Stimulated activated naive B cell treated with anti-CD40 and anti-IgM and Interleukin-4, amounts not matched to agents 10 μg/mL and 1 μg/mL and 100 μg/mL, for 72 hours (primary cell): ENCODE measurements around the gene SSH3.

Source experiments
- ATAC-seq, 2 donors: fragments of 150-1000 bp; cut with Tn5 transposase; replicated peaks; 2 replicates each; pipeline ENCODE4 v1.10.0; 2021; ENCODE audit warnings: moderate library complexity in 1 of 2
- DNase-seq: peaks from one replicate; pipeline ENCODE4 v3.0.0; 2021
- H3K27ac Mint-ChIP-seq: one replicate; pipeline ENCODE4 v1.8.0; 2022; ENCODE audit warnings: mild to moderate bottlenecking, mixed read lengths
- H3K27me3 Mint-ChIP-seq, 2 donors: one replicate each; pipeline ENCODE4 v1.8.0; 2022; ENCODE audit warnings: mixed read lengths in 2 of 2
- H3K36me3 Mint-ChIP-seq, 2 donors: one replicate each; pipeline ENCODE4 v1.8.0; 2022; ENCODE audit warnings: mixed read lengths in 2 of 2, mild to moderate bottlenecking in 1 of 2
- H3K4me1 Mint-ChIP-seq, 2 donors: one replicate each; pipeline ENCODE4 v1.8.0; 2022; ENCODE audit warnings: mixed read lengths in 2 of 2, mild to moderate bottlenecking in 1 of 2
- H3K4me3 Mint-ChIP-seq, 2 donors: one replicate each; pipeline ENCODE4 v1.8.0; 2022; ENCODE audit warnings: mild to moderate bottlenecking in 2 of 2, mixed read lengths in 2 of 2, moderate library complexity in 1 of 2
- H3K9me3 Mint-ChIP-seq, 2 donors: one replicate each; pipeline ENCODE4 v1.8.0; 2022; ENCODE audit warnings: mixed read lengths in 2 of 2, mild to moderate bottlenecking in 1 of 2

Gene SSH3

GRCh38 chr11:67264877-67265632 lies 38.3 kb upstream of the SSH3 start:
- Mint-ChIP-seq H3K9me3 (no peaks in the 10 kb centered on the region), H3K27ac (peak overlapping the region; percentile 81), H3K4me1 (peaks cover 46 to 82% of the 10 kb centered on the region in 2 donors), H3K36me3 (peaks cover 17 to 30% of the 10 kb centered on the region in 2 donors), H3K4me3 (peak overlapping the region; percentile 0 to 52), H3K27me3 (no peaks in the 10 kb centered on the region)
- ATAC-seq (no peak), DNase-seq (no peak)

GRCh38 chr11:67265633-67266448 lies 37.5 kb upstream of the SSH3 start:
- H3K4me1 Mint-ChIP-seq, result peaks cover 52 to 84% of the 10 kb centered on the region in 2 donors
- peak overlapping the region; percentile 93 for H3K27ac Mint-ChIP-seq
- peak overlapping the region; percentile 82 to 87 for H3K4me3 Mint-ChIP-seq
- no peaks in the 10 kb centered on the region for H3K27me3 Mint-ChIP-seq
- DNase-seq, result peak; percentile 67
- H3K9me3 Mint-ChIP-seq, result no peaks in the 10 kb centered on the region
- ATAC-seq, result peak; percentile 46 to 54
- H3K36me3 Mint-ChIP-seq, result peaks cover 25 to 38% of the 10 kb centered on the region in 2 donors

DNA sequence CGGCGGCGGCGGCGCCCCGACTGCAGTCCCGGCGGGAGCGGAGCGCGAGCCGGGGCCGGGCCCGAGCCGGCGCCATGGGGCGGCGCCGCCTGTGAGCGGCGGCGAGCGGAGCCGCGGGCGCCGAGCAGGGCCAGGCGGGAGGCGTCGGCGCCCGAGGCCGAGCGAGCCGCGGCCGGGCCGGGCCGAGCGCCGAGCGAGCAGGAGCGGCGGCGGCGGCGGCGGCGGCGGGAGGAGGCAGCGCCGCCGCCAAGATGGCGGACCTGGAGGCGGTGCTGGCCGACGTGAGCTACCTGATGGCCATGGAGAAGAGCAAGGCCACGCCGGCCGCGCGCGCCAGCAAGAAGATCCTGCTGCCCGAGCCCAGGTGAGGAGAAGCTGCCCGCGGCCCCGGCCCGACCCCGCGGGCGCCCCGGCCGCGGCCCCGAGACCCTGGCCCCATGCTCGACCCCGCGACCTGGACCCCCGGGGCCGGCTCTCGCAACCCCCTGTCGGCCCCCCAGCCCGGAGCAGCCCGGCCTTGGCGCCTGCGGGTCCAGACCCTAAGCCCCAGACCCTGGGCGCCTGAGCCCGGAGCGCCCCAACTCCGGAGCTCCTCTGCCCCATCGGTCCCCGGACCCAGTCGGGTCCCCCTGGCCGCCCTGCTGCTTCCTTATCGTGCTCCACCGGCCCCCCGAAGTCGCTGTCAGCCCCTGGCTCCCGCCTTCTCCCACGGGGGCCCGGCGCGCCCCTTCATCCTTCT lies 36.7 kb upstream of the SSH3 start, which contains the start of gene GRK2:
TSS of gene GRK2 (plus strand) at position 25 of the 739 bp plus-strand sequence. CDS start at position 252, 227 bp downstream.
- Mint-ChIP-seq H3K27ac (peak within 1 kb of the TSS; percentile 99), H3K4me3 (peak within 1 kb of the TSS; percentile 93 to 99), H3K36me3 (peaks cover 29 to 45% of the 10 kb centered on the region in 2 donors), H3K9me3 (no peaks in the 10 kb centered on the region), H3K4me1 (peaks cover 57 to 87% of the 10 kb centered on the region in 2 donors), H3K27me3 (no peaks in the 10 kb centered on the region)
- peak; percentile 22 to 24 for ATAC-seq
- DNase-seq, result no peak

- ATAC-seq (peak; percentile 0 to 2), DNase-seq (no peak)
- no peaks in the 10 kb centered on the region for H3K27me3 Mint-ChIP-seq
- peaks cover 61 to 88% of the 10 kb centered on the region in 2 donors for H3K4me1 Mint-ChIP-seq
- no peaks in the 10 kb centered on the region for H3K9me3 Mint-ChIP-seq
- peak overlapping the region; percentile 99 for H3K27ac Mint-ChIP-seq
- H3K4me3 Mint-ChIP-seq, result peak overlapping the region; percentile 93 to 99
- H3K36me3 Mint-ChIP-seq, result peaks cover 29 to 47% of the 10 kb centered on the region in 2 donors
Observed at GRCh38 chr11:67267188-67268080, 35.9 kb upstream of the SSH3 start.

DNA sequence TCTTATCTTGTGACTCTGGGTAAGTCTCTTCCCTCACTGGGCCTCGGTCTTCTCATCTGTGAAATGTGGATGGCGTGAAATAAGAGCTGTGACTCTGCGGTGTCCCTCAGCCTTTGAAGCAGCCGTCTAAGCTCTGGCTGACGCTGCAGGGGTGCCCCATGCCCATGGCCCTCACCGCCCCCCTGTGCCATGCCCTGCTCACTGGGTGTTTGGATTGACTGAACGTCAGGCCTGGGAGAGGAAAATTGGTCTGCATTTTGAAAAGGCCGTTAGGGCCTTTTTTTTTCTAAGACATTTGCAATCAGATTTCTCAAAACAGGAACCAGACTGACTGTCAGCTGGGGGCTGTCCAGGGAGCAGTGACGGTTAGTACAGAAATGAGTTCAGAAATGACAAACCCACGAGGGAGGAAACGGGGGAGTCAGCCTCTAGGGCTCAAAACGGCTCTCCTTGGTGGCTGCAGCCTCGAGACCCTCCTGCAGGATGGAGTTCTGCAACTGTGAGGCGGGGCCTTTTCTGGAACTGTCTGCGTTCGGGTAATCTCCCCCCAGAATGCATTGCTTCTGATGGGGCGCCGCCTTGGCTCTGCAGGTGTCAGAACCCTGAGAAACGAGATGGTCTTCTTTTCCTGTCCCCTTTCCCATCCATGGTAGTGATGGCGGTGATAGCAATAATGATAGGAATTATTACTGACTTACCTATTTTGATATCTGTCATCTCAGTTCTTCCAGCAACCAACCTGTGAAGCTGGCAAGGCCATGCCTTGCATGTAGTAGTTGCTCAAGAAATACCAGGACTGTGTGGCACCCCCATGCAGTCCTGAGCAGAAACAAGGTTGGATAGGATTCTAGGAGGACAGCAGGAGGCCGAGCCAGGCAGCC lies 35.0 kb upstream of the SSH3 start:
- Mint-ChIP-seq H3K9me3 (no peaks in the 10 kb centered on the region), H3K27me3 (no peaks in the 10 kb centered on the region), H3K27ac (peak overlapping the region; percentile 99), H3K4me1 (peaks cover 62 to 88% of the 10 kb centered on the region in 2 donors), H3K4me3 (peak overlapping the region; percentile 93 to 99), H3K36me3 (peaks cover 29 to 51% of the 10 kb centered on the region in 2 donors)
- ATAC-seq (peak; percentile 75 to 77), DNase-seq (peak; percentile 86)

GRCh38 chr11:67268962-67269268 lies 34.4 kb upstream of the SSH3 start:
- Mint-ChIP-seq H3K36me3 (peaks cover 29 to 52% of the 10 kb centered on the region in 2 donors), H3K4me3 (peak overlapping the region; percentile 93 to 99), H3K27ac (peak overlapping the region; percentile 99), H3K27me3 (no peaks in the 10 kb centered on the region), H3K9me3 (no peaks in the 10 kb centered on the region), H3K4me1 (peaks cover 65 to 91% of the 10 kb centered on the region in 2 donors)
- ATAC-seq, result no peak
- DNase-seq, result no peak

- H3K4me1 Mint-ChIP-seq, result peaks cover 65 to 91% of the 10 kb centered on the region in 2 donors
- H3K27ac Mint-ChIP-seq, result peak overlapping the region; percentile 92
- no peak for DNase-seq
- peaks cover 32 to 57% of the 10 kb centered on the region in 2 donors for H3K36me3 Mint-ChIP-seq
- H3K27me3 Mint-ChIP-seq, result no peaks in the 10 kb centered on the region
- H3K4me3 Mint-ChIP-seq, result peak overlapping the region; percentile 93 to 99
- H3K9me3 Mint-ChIP-seq, result no peaks in the 10 kb centered on the region
- no peak for ATAC-seq
Observed at GRCh38 chr11:67269401-67270255, 33.7 kb upstream of the SSH3 start.

GRCh38 chr11:67270256-67271204 lies 32.8 kb upstream of the SSH3 start:
- ATAC-seq, result no peak
- H3K4me3 Mint-ChIP-seq, result peak overlapping the region; percentile 93 to 99
- no peaks in the 10 kb centered on the region for H3K9me3 Mint-ChIP-seq
- H3K36me3 Mint-ChIP-seq, result peaks cover 38 to 61% of the 10 kb centered on the region in 2 donors
- peaks cover 67 to 91% of the 10 kb centered on the region in 2 donors for H3K4me1 Mint-ChIP-seq
- H3K27me3 Mint-ChIP-seq, result no peaks in the 10 kb centered on the region
- DNase-seq, result no peak
- H3K27ac Mint-ChIP-seq, result peak overlapping the region; percentile 92

- ATAC-seq (no peak), DNase-seq (no peak)
- H3K9me3 Mint-ChIP-seq, result no peaks in the 10 kb centered on the region
- H3K27ac Mint-ChIP-seq, result peak overlapping the region; percentile 92
- peak overlapping the region; percentile 93 to 99 for H3K4me3 Mint-ChIP-seq
- H3K27me3 Mint-ChIP-seq, result no peaks in the 10 kb centered on the region
- H3K36me3 Mint-ChIP-seq, result peaks cover 45 to 67% of the 10 kb centered on the region in 2 donors
- H3K4me1 Mint-ChIP-seq, result peaks cover 67 to 91% of the 10 kb centered on the region in 2 donors
Observed at GRCh38 chr11:67271205-67271540, 32.2 kb upstream of the SSH3 start.

DNA sequence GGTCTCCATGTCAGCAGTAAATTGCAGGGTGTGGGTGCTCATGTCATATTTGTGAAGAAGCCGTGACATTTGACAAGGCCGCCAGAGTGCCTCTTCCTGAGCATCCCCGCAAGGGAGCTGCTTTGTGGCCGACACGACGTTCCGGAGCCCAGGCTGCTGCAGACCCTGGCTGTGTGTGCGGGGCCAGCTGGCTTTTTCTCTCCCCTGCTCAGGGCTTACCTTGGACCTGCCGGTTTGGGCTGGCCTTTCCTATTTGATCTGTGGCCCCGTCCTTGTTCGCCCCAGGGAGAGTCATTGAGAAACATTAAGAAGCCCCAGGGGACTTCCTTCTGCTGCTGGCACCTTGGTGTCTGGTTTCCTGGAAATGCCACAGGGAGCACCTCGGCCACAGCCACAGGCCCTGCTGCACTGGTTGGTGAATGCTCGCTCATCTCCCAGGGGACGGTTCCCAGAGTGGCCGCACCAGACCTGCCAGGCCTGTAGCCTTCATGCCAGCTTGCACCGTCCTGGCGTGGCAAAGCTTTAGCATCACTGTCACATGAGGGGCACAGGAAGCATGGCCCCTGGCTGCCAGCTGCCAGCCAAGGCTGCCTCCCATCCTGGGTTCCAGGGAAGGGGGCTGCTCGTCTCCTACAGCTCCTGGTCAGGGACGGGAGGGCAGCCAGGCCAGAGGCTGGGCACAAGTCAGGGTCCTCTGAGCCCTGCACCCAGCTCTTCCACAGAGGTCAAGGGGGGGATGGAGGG lies 31.6 kb upstream of the SSH3 start:
- peak; percentile 42 to 47 for ATAC-seq
- Mint-ChIP-seq H3K4me3 (peak overlapping the region; percentile 93 to 99), H3K4me1 (peaks cover 71 to 96% of the 10 kb centered on the region in 2 donors), H3K27ac (peak overlapping the region; percentile 92), H3K27me3 (no peaks in the 10 kb centered on the region), H3K36me3 (peaks cover 48 to 72% of the 10 kb centered on the region in 2 donors), H3K9me3 (peaks cover 1 to 2% of the 10 kb centered on the region in 2 donors)
- DNase-seq, result peak; percentile 75
